Measurements from ENCODE around the gene ATP6V0A4.
"Not testable (repeated sequence)": the region's sequence is repeated elsewhere in the genome, so short reads cannot be mapped to it uniquely, and the experiment has no call there.

The ATP6V0A4 gene

GRCh38 chr7:138697535-138698182, 100.3 kb downstream of the ATP6V0A4 start:
- DNase-seq, result no peak

DNA sequence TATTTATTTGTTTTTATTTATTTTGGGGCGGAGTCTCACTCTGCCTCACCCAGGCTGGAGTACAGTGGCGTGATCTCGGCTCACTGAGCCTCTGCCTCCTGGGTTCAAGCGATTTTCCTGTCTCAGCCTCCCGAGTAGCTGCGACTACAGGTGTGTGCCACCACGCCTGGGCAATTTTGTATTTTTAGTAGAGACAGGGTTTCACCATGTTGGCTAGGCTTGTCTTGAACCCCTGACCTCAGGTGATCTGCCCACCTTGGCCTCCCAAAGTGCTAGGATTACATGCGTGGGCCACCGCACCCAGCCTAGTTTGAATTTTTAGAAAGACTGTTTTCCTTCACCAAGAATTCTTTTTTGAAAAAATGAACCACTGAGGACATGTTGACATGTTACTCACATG, 102.2 kb downstream of the ATP6V0A4 start:
- DNase-seq, result not testable (repeated sequence)

DNA sequence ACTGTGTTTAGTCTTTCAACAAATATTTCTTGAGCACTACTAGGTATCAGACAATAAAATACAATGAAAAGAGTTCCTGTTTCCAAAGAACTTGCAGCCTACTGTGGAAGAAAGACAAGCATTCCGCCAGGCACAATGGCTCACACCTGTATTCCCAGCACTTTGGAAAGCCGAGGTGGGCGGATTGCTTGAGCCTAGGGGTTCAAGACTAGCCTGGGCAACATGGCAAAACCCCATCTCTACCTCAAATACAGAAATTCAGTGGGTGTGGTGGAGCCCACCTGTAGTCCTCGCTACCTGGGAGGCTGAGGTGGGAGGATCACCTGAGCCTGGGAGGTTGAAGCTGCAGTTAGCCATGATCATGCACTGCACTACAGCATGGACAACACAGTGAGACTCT, 102.9 kb downstream of the ATP6V0A4 start:
- no peak for DNase-seq

DNA sequence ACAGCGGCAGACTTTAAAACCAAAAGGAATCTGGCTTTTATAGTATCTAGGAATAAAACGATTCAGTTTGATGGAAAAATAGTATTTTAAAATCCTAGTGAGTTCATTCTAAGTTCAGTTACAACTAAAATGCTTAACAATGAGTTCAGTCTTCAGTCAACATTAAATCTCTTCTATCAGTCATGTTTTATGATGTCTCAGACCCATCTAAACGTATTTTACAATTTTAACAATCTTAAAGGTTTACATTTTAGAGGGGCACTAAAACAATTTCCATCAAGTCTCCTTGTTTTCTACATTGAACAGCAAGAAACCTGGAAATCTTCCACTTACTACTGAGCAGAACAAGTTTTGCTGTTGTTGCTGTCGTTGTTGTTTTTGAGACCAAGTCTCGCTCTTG, 106.8 kb downstream of the ATP6V0A4 start:
- no peak for DNase-seq

GRCh38 chr7:138690495-138690894, 107.5 kb downstream of the ATP6V0A4 start:
- no peak for DNase-seq

- DNase-seq, result not testable (repeated sequence)
Measured at GRCh38 chr7:138688037-138688436, 110.0 kb downstream of the ATP6V0A4 start.

DNA sequence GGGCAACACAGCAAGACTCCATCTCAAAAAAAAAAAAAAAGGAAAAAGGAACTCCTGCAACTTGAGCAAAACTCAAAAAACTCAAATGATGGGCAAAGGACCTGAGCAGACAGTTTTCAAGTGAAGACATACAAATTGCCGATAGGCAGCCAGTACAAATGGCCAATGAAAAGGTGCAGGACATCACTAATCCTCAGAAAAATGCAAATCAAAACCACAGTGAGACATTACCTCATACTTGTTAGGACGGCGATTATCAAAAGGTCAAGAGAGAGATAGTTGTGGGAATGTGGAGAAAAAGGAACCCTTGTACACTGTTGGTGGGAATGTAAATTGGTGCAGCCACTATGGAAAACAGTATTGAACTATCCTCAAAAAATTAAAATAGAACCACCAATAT, 113.7 kb downstream of the ATP6V0A4 start:
- no peak for DNase-seq

DNA sequence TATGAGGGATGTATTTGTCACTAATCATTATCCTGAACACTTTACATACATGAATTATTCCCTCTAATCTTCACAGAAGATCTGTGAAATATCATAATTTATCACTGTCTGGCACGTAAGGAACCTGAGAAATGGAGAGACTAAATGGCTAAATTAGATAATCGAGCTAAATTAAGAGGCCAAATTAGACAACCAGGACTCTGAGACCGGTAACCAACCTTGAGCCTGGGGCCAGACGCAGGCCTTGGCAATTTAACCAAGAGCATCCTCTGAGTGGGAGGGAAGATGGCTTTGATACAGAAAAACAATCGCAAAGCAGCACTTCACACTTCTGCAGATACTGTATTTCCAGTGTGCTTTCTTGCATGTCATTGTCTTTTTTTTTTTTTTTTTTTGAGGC, 118.2 kb downstream of the ATP6V0A4 start:
- DNase-seq, result no peak

DNA sequence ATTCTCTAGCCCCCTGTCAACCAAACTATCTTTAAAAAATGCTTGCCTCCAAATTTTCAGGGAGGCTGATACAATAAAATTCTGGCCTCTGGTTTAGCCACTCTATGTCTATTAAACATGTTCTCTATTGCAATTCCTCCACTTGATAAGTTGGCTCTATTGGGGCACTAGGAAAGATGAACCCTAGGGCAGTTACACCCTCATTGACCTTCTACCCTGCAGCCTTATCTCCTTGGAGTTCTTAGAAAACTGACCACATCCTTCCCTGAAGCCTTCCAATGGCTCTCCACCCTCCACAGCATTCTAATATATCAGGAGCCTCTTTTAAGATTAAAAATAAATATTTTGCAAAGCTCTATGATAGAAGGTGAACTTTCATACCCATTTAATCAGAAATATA, 127.4 kb downstream of the ATP6V0A4 start:
- no peak for DNase-seq

GRCh38 chr7:138669364-138669763, 128.6 kb downstream of the ATP6V0A4 start:
- no peak for DNase-seq

- no peak for DNase-seq
Measured at GRCh38 chr7:138668946-138669345, 129.1 kb downstream of the ATP6V0A4 start.

GRCh38 chr7:138668229-138668596, 129.8 kb downstream of the ATP6V0A4 start:
- no peak for DNase-seq

DNA sequence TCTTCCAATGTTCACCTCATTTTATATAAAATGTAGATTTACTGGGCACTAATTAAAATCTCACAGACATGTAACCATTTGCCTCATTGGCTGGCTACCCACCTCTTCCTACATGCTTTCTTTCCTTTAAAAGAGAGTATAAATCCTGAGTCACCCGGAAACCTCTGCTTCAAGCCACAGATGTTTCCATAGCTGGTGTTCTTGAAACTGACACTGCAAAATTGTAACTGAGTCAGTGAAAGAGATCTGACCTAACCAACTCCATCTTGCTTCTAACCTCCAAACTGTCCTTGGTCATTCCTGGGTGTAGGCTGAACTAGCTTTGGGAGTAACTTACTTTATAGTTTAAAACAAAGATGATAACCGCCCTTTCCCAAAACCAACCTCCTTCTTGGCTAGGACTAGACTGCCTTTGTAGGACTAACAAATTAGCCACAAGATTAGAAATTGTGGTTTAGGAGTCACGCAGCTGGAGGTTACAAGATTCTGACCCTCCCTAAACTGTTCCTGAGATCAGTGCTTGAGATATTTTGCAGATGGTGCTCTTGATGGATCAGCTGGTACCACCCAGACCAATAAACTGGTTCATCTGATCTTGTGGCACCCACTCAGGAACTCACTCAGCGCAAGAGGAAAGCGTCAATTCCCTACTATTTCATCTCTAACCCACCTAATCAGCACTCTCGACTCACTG, 130.3 kb downstream of the ATP6V0A4 start:
- no peak for DNase-seq

- no peak for DNase-seq
Measured at GRCh38 chr7:138666385-138666784, 131.6 kb downstream of the ATP6V0A4 start.

GRCh38 chr7:138665669-138666140, 132.3 kb downstream of the ATP6V0A4 start:
- DNase-seq, result no peak

- no peak for DNase-seq
Measured at GRCh38 chr7:138665249-138665648, 132.7 kb downstream of the ATP6V0A4 start.

DNA sequence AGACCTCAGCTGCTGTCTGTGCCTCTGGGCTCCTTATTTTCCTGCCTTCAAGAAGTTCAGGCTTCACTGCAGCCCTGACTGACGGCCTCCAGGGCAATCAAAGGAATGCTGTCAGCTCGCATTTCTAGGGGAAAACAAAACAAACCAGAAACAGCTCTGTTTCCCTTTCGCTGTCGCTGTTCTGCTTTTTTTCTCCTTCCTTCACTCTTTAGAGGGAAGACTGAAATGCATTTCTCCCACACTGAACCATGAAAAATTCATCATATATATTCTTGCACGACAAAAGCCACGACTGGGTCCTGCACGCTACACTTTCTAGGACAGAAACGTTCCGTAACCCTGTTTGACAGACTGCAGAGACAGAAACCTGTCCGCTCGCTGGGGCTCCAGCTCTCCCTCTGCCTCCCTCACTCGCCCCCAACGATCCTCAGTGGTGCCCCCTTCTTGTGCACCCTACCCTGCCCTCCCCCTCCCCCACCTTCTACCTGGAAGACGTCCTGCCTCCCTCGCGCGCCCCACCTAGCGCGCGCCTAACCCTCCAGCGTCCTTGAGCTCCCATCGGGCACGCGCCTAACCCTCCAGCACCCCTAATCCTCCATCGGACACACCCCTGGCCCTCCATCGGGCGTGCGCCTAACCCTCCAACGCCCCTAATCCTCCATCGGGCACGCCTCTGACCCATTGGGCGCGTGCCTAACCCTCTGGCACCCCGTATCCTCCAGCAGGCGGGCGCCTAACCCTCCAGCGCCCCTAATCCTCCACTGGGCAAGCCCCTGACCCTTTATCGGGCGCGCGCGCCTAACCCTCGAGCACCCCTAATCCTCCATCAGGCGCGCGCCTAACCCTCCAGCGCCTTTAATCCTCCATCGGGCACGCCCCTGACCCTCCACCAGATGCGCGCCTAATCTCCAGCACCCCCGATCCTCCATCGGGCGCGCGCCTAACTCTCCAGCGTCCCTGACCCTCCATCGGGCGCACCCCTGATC, 134.0 kb downstream of the ATP6V0A4 start:
- no peak for DNase-seq

- DNase-seq, result no peak
Measured at GRCh38 chr7:138662991-138663320, 135.0 kb downstream of the ATP6V0A4 start.

- DNase-seq, result no peak
Measured at GRCh38 chr7:138662076-138662990, 135.7 kb downstream of the ATP6V0A4 start.

GRCh38 chr7:138661069-138661635, 136.8 kb downstream of the ATP6V0A4 start:
- DNase-seq, result no peak

GRCh38 chr7:138658889-138659288, 139.1 kb downstream of the ATP6V0A4 start:
- DNase-seq, result no peak

DNA sequence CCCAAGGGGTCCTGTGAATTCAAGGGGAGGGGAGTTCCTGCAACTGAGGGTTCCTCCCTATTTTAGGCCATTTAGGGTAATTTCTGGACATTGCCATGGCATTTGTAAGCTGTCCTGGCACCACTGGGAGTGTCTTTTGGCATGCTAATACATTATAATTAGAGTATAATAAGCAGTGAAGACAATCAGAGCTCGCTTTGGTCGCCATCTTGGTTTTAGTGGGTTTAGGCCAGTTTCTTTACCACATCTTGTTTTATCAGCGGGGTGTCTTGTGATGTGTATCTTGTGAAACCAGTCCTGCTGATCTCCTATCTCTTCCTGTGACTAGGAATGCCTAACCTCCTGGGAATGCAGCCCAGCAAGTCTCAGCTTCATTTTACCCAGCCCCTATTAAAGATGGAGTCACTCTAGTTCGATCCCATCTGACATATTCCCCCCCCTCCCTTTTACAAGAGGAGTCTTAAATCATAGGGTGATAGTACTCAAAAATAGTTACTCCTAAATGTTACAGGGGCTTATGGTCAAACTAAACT, 140.1 kb downstream of the ATP6V0A4 start:
- DNase-seq, result no peak

Measured in HCEC 1CT (cell line).